GM19324 (cell line): ENCODE measurements around the gene ADGRG1.

ENCODE experiments used
- ATAC-seq: cut with Tn5 transposase; IDR thresholded peaks from one replicate; pipeline ENCODE4 v1.9.1; 2021; ENCODE audit warnings: mild to moderate bottlenecking, moderate library complexity; ENCODE audit not compliant: unreplicated experiment, low FRiP score

ADGRG1 gene

DNA sequence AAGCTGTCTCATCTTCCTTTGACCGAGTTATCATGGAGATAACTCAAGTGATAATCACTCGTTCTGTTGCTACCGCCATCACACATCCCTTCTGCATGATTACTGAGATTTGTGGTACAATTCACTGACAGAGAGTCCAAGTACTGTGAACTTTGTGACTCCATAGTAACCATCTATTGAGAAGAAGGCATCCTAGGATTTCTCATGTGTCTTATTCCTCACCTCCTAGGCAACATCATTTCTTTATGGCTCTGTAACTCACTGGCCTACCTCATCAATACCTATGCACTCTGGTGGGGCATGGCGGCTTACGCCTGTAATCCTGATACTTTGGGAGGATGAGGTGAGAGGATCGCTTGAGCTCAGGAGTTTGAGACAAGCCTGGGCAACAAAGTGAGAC is 85.6 kb downstream of the ADGRG1 start:
- no peak for ATAC-seq
